ENCODE data around the gene KRTAP10-12.

KRTAP10-12 gene

GRCh38 chr21:44729336-44730027, 32.5 kb downstream of the KRTAP10-12 start:
- Histone ChIP-seq H3K4me3 (ENCODE audit: low read depth in 1 of 5, low read length in 5 of 5) (no peak overlapping the region), H3K4me1 (ENCODE audit: control insufficient read depth in 5 of 5, insufficient read depth in 5 of 5, low read length in 5 of 5) (peaks cover 0 to 18% (median 8%) of the 10 kb centered on the region in 5 donors), H3K27ac (ENCODE audit: low read depth, low read length) (no peak overlapping the region), H3K9me3 (ENCODE audit: control insufficient read depth in 5 of 5, low read length in 5 of 5) (no peaks in the 10 kb centered on the region), H3K9ac (ENCODE audit: low read length in 5 of 5) (no peak overlapping the region), H3K27me3 (ENCODE audit: control insufficient read depth in 5 of 5, insufficient read depth in 4 of 5, low read length in 5 of 5) (peaks cover 12 to 34% (median 22%) of the 10 kb centered on the region in 5 donors), H3K36me3 (ENCODE audit: control insufficient read depth in 5 of 5, insufficient read depth in 5 of 5, low read length in 5 of 5) (no peaks in the 10 kb centered on the region)

GRCh38 chr21:44730028-44730395, 33.0 kb downstream of the KRTAP10-12 start:
- H3K4me3 ChIP-seq (ENCODE audit: low read depth in 1 of 5, low read length in 5 of 5) = no peak overlapping the region
- H3K27ac ChIP-seq (ENCODE audit: low read depth, low read length) = no peak overlapping the region
- no peaks in the 10 kb centered on the region for H3K36me3 ChIP-seq (ENCODE audit: control insufficient read depth in 5 of 5, insufficient read depth in 5 of 5, low read length in 5 of 5)
- peaks cover 0 to 21% (median 8%) of the 10 kb centered on the region in 5 donors for H3K4me1 ChIP-seq (ENCODE audit: control insufficient read depth in 5 of 5, insufficient read depth in 5 of 5, low read length in 5 of 5)
- H3K9ac ChIP-seq (ENCODE audit: low read length in 5 of 5) = no peak overlapping the region
- H3K9me3 ChIP-seq (ENCODE audit: control insufficient read depth in 5 of 5, low read length in 5 of 5) = no peaks in the 10 kb centered on the region
- peaks cover 12 to 30% (median 19%) of the 10 kb centered on the region in 5 donors for H3K27me3 ChIP-seq (ENCODE audit: control insufficient read depth in 5 of 5, insufficient read depth in 4 of 5, low read length in 5 of 5)

DNA sequence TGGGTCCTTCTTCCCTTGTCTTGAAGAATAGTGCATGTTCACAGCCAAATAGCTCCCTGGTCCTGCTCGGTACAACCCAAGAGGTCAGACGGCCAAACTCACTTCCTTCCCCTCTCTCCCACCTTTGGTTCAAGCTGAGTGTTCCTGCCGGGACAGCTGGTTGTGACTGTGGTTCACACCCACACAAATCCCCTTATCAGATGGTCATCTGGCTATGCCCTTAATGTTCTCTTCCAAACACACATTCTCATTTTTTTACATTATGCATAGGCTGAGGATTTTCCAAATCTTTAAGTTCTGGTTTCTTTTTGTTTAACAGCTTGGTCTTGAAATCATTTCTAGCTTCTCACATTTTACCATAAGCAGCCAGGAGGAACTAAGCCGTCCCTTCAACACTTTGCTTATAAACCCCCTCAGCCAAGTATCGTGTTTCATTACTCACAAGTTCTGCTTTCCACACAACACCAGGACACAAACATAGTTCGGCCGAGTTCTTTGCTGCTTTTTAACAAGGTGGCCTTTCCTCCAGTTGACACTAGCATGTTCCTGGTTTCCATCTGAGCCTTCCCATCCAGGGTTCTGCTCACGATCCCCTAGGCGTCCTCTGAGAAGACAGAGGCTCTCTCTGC, 34.1 kb downstream of the KRTAP10-12 start:
- no peak overlapping the region for H3K9ac ChIP-seq (ENCODE audit: low read length in 5 of 5)
- H3K36me3 ChIP-seq (ENCODE audit: control insufficient read depth in 5 of 5, insufficient read depth in 5 of 5, low read length in 5 of 5) = no peaks in the 10 kb centered on the region
- H3K27ac ChIP-seq (ENCODE audit: low read depth, low read length) = no peak overlapping the region
- H3K4me3 ChIP-seq (ENCODE audit: low read depth in 1 of 5, low read length in 5 of 5) = no peak overlapping the region
- H3K9me3 ChIP-seq (ENCODE audit: control insufficient read depth in 5 of 5, low read length in 5 of 5) = peaks cover 0 to 1% (median 0%) of the 10 kb centered on the region in 5 donors
- H3K4me1 ChIP-seq (ENCODE audit: control insufficient read depth in 5 of 5, insufficient read depth in 5 of 5, low read length in 5 of 5) = peaks cover 0 to 21% (median 8%) of the 10 kb centered on the region in 5 donors
- H3K27me3 ChIP-seq (ENCODE audit: control insufficient read depth in 5 of 5, insufficient read depth in 4 of 5, low read length in 5 of 5) = peaks cover 11 to 20% (median 14%) of the 10 kb centered on the region in 5 donors

DNA sequence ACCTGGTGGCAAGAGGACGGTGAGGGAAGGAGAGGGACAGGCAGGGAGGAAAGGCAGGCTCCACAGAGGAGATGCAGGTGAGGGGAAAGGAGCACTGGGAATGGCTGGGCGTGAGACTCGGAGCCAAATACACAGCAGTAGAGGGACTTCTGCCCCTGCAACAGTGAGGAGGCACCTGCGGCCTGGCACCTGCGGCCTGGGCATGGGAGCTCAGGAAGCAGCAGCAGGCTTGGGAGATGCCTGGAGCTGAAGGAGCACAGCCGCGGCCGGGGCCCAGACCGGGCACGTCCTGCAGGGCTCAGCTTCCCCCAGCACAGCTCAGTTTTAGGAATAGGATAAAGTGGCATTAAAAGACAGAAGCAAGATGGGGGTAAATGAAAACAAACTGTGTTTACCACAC, 35.3 kb downstream of the KRTAP10-12 start:
- H3K36me3 ChIP-seq (ENCODE audit: control insufficient read depth in 5 of 5, insufficient read depth in 5 of 5, low read length in 5 of 5) = no peaks in the 10 kb centered on the region
- no peak overlapping the region for H3K27ac ChIP-seq (ENCODE audit: low read depth, low read length)
- peaks cover 0 to 21% (median 8%) of the 10 kb centered on the region in 5 donors for H3K4me1 ChIP-seq (ENCODE audit: control insufficient read depth in 5 of 5, insufficient read depth in 5 of 5, low read length in 5 of 5)
- peaks cover 0 to 10% (median 7%) of the 10 kb centered on the region in 5 donors for H3K27me3 ChIP-seq (ENCODE audit: control insufficient read depth in 5 of 5, insufficient read depth in 4 of 5, low read length in 5 of 5)
- no peak overlapping the region for H3K4me3 ChIP-seq (ENCODE audit: low read depth in 1 of 5, low read length in 5 of 5)
- no peak overlapping the region for H3K9ac ChIP-seq (ENCODE audit: low read length in 5 of 5)
- peaks cover under 1 to 11% (median 6%) of the 10 kb centered on the region in 5 donors for H3K9me3 ChIP-seq (ENCODE audit: control insufficient read depth in 5 of 5, low read length in 5 of 5)

- H3K36me3 ChIP-seq (ENCODE audit: control insufficient read depth in 5 of 5, insufficient read depth in 5 of 5, low read length in 5 of 5) = no peaks in the 10 kb centered on the region
- H3K9ac ChIP-seq (ENCODE audit: low read length in 5 of 5) = no peak overlapping the region
- H3K9me3 ChIP-seq (ENCODE audit: control insufficient read depth in 5 of 5, low read length in 5 of 5) = peaks cover 8 to 18% (median 13%) of the 10 kb centered on the region in 5 donors
- H3K4me1 ChIP-seq (ENCODE audit: control insufficient read depth in 5 of 5, insufficient read depth in 5 of 5, low read length in 5 of 5) = peaks cover 0 to 21% (median 8%) of the 10 kb centered on the region in 5 donors
- H3K4me3 ChIP-seq (ENCODE audit: low read depth in 1 of 5, low read length in 5 of 5) = no peak overlapping the region
- no peak overlapping the region for H3K27ac ChIP-seq (ENCODE audit: low read depth, low read length)
- H3K27me3 ChIP-seq (ENCODE audit: control insufficient read depth in 5 of 5, insufficient read depth in 4 of 5, low read length in 5 of 5) = peaks cover 0 to 4% (median 2%) of the 10 kb centered on the region in 5 donors
Observed at GRCh38 chr21:44732956-44733355, 36.0 kb downstream of the KRTAP10-12 start.

DNA sequence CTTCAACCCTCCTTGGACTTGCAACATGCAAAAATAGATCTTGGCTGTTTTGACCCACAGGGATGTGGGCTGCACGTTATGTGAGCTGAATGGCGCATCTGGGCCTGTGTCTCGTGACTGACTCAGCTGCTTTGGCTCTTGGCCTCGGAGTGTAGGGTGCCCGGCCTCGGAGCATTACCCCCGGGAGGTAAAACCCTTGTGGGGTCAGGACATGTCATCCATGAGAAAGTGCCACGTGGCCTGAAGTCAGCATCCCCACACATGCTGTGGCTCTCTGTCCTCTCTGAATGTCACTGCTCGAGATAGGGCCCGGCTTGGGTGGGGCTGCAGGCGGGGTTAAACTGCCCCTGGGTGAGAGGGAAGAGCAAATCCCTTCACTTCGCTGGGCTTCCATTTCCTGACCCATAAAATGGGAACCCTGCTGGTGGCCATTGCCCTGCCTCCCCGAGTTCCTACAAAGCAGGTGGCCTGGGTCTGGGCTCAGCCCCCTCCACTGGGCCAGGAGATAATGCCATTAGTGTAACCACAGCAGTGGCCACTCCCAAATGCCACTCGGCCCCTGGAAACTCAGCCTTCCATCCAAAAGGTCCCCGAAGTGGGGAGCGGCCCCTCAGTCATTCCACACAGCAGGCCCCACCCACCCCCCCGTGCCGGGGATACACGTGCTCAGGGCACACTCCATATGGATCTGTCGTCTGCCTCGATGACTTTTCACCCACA, 37.2 kb downstream of the KRTAP10-12 start:
- Histone ChIP-seq H3K9me3 (ENCODE audit: control insufficient read depth in 5 of 5, low read length in 5 of 5) (peaks cover 14 to 30% (median 25%) of the 10 kb centered on the region in 5 donors), H3K4me3 (ENCODE audit: low read depth in 1 of 5, low read length in 5 of 5) (peak overlapping the region in 1 of 5 donors; percentile 5)

DNA sequence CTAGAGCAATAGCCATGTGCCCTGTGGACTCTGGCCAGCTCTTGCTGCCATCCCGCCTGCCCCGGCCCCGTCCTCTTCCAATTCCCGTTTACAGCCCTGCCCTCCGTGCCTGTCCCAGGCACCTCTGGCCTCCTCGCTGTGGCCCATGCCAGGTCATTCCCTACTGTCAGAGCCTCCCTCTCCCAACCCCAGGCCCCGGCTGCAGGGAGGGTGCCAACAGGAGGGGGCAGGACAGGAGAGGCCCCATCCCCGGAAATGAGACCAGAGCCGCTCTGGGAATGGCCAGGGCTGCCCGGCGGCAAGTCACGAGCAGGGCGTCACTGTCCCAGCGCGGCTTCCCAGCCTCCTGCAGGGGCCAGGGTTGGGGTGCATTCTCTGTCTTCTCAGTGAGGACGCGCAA, 37.9 kb downstream of the KRTAP10-12 start:
- H3K9ac ChIP-seq (ENCODE audit: low read length in 5 of 5) = no peak overlapping the region
- no peak overlapping the region for H3K4me3 ChIP-seq (ENCODE audit: low read depth in 1 of 5, low read length in 5 of 5)
- no peaks in the 10 kb centered on the region for H3K36me3 ChIP-seq (ENCODE audit: control insufficient read depth in 5 of 5, insufficient read depth in 5 of 5, low read length in 5 of 5)
- peaks cover 0 to 21% (median 8%) of the 10 kb centered on the region in 5 donors for H3K4me1 ChIP-seq (ENCODE audit: control insufficient read depth in 5 of 5, insufficient read depth in 5 of 5, low read length in 5 of 5)
- H3K27me3 ChIP-seq (ENCODE audit: control insufficient read depth in 5 of 5, insufficient read depth in 4 of 5, low read length in 5 of 5) = peaks cover 0 to 3% (median 0%) of the 10 kb centered on the region in 5 donors
- H3K9me3 ChIP-seq (ENCODE audit: control insufficient read depth in 5 of 5, low read length in 5 of 5) = peaks cover 14 to 36% (median 28%) of the 10 kb centered on the region in 5 donors
- no peak overlapping the region for H3K27ac ChIP-seq (ENCODE audit: low read depth, low read length)

More for the DNA sequence above, 37.2 kb downstream of the KRTAP10-12 start:
- Histone ChIP-seq H3K9ac (ENCODE audit: low read length in 5 of 5) (no peak overlapping the region), H3K27me3 (ENCODE audit: control insufficient read depth in 5 of 5, insufficient read depth in 4 of 5, low read length in 5 of 5) (peaks cover 0 to 3% (median 0%) of the 10 kb centered on the region in 5 donors), H3K4me1 (ENCODE audit: control insufficient read depth in 5 of 5, insufficient read depth in 5 of 5, low read length in 5 of 5) (peaks cover 0 to 21% (median 8%) of the 10 kb centered on the region in 5 donors), H3K36me3 (ENCODE audit: control insufficient read depth in 5 of 5, insufficient read depth in 5 of 5, low read length in 5 of 5) (no peaks in the 10 kb centered on the region), H3K27ac (ENCODE audit: low read depth, low read length) (no peak overlapping the region)

- H3K4me1 ChIP-seq (ENCODE audit: control insufficient read depth in 5 of 5, insufficient read depth in 5 of 5, low read length in 5 of 5) = peaks cover 0 to 21% (median 8%) of the 10 kb centered on the region in 5 donors
Observed at GRCh38 chr21:44735821-44736220, 38.8 kb downstream of the KRTAP10-12 start.

DNA sequence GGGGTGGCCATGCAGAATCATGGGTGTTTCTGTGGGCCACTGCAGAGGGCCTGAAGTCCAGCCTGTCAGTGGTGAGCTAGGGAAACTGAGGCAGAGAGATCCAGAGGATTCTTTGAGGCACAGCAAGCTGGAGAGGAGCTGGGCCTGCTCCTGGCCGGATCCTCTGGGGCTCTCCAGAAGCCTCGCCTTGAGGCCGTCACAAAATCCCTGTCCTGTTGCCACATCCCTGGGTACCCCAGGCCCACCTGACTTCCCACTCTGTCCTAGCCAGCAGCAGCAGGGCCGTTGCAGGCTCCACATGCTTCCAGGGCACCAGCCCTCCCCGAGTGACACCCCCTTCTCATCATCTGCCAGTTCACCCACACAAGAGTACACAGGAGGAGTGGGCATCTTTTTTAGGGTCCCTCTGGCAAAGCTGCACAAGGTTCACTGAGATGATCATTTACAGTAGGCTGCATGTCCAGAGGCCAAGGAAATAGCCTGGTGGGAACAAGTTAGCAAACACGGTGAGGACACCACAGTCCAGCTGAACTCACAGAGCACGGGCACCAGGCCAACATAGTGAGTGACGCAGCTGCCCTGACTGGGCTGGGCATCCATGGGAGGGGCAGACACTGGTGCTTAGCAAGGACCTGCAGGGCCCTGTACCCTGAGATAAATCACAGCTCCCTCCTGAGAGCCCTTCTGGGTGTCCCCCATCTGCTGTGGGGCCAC, 39.5 kb downstream of the KRTAP10-12 start:
- H3K27me3 ChIP-seq (ENCODE audit: control insufficient read depth in 5 of 5, insufficient read depth in 4 of 5, low read length in 5 of 5) = no peaks in the 10 kb centered on the region
- no peaks in the 10 kb centered on the region for H3K36me3 ChIP-seq (ENCODE audit: control insufficient read depth in 5 of 5, insufficient read depth in 5 of 5, low read length in 5 of 5)
- H3K9me3 ChIP-seq (ENCODE audit: control insufficient read depth in 5 of 5, low read length in 5 of 5) = peaks cover 14 to 37% (median 28%) of the 10 kb centered on the region in 5 donors
- no peak overlapping the region for H3K4me3 ChIP-seq (ENCODE audit: low read depth in 1 of 5, low read length in 5 of 5)
- no peak overlapping the region for H3K9ac ChIP-seq (ENCODE audit: low read length in 5 of 5)
- H3K27ac ChIP-seq (ENCODE audit: low read depth, low read length) = no peak overlapping the region
- H3K4me1 ChIP-seq (ENCODE audit: control insufficient read depth in 5 of 5, insufficient read depth in 5 of 5, low read length in 5 of 5) = peaks cover 0 to 21% (median 8%) of the 10 kb centered on the region in 5 donors

More at GRCh38 chr21:44735821-44736220, 38.8 kb downstream of the KRTAP10-12 start:
- Histone ChIP-seq H3K27ac (ENCODE audit: low read depth, low read length) (no peak overlapping the region), H3K27me3 (ENCODE audit: control insufficient read depth in 5 of 5, insufficient read depth in 4 of 5, low read length in 5 of 5) (peaks cover 0 to 1% (median 0%) of the 10 kb centered on the region in 5 donors), H3K36me3 (ENCODE audit: control insufficient read depth in 5 of 5, insufficient read depth in 5 of 5, low read length in 5 of 5) (no peaks in the 10 kb centered on the region), H3K4me3 (ENCODE audit: low read depth in 1 of 5, low read length in 5 of 5) (no peak overlapping the region), H3K9ac (ENCODE audit: low read length in 5 of 5) (no peak overlapping the region), H3K9me3 (ENCODE audit: control insufficient read depth in 5 of 5, low read length in 5 of 5) (peaks cover 14 to 37% (median 28%) of the 10 kb centered on the region in 5 donors)

Measured in subcutaneous abdominal adipose tissue (tissue), 5 donors.